ENCODE measurements around the gene IL27RA.

DNA sequence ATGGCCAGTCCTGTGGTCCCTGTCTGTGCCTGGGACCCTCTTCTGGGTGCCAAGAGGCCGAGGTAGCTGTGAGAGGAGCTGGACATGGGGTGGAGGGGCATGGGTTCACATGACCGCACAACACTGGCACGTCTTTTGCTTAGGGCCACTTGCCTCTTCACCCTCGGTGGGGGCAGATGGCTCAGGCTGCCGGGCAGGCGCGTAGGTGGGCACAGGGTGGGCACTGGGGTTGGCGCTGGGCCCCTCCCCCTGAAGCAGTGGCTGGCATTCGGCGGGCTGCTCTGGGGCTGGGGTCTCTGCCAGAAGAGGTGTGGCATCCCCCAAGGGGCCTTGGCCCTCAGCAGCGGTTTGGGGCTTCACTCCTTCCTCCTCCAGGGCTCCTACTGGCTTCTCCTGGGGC, 21.9 kb downstream of the IL27RA start:
- no peak for TF ChIP-seq GATA2 (IDR thresholded peaks at IDR 0.05; ENCODE audit: low read depth, low read length)
- no peak for TF ChIP-seq GATA3 (IDR thresholded peaks at IDR 0.05; ENCODE audit: low read depth, low read length)
